HCT116 (cell line): ENCODE data around the gene WEE1. TPM values are rescaled to one million over a fixed set of nuclear protein-coding genes. Genes with fewer than 3 reads are reported as not detected.

ENCODE experiments used
- ATAC-seq: fragments of 200-7000 bp; cut with Tn5 transposase; 2 replicates; pipeline ENCODE4 v1.9.1; 2020; ENCODE audit warnings: mild to moderate bottlenecking, moderate library complexity
- BruUV-seq: library from RNA; stranded (reverse); fragments of 400-500 nt; replicated peaks from 2 replicates; lab custom pipeline; 2021; lab: Mats Ljungman, UMichigan
- CTCF ChIA-PET: fragments of 300-600 bp; sonication (Branson Sonifier 250); formaldehyde crosslinking; loops from one replicate; lab custom pipeline; 2021; ENCODE audit warnings: antibody characterized with exemption; lab: Charles Lee
- POLR2A ChIA-PET: fragments of 300-600, 350-600 bp; sonication (Branson Sonifier 250); formaldehyde crosslinking; loops from one replicate; lab custom pipeline; 2021; ENCODE audit warnings: antibody characterized with exemption; lab: Charles Lee
- RAD21 ChIA-PET, 2 experiments: fragments of 300-600 bp; sonication (Branson Sonifier 250); formaldehyde crosslinking; loops; one replicate each; lab custom pipeline; 2023; ENCODE audit warnings: low total read pairs in 2 of 2; ENCODE audit not compliant: uncharacterized antibody in 2 of 2, unreplicated experiment in 2 of 2, low non-redundant PET in 1 of 2; lab: Charles Lee
- DNase-seq: peaks from one replicate; pipeline ENCODE4 v3.0.0-alpha.2; 2010; ENCODE audit warnings: low read depth, low spot score
- H2AFZ ChIP-seq: fragments of 200-600 bp; shearing (Covaris generic), sonication (generic); 2 replicates; pipeline ENCODE4 v1.6.1; 2017; ENCODE audit warnings: low read depth, mixed run types, mixed read lengths, antibody characterized with exemption, low read length; ENCODE audit not compliant: poor library complexity, severe bottlenecking
- H3K27ac ChIP-seq: 2 replicates; pipeline ENCODE4 v1.5.1; 2012; ENCODE audit warnings: low read depth, low read length
- H3K27me3 ChIP-seq: fragments of 200-600 bp; sonication (generic); 2 replicates; pipeline ENCODE4 v1.6.1; 2016; ENCODE audit warnings: mixed run types, low read length, mixed read lengths; ENCODE audit not compliant: insufficient read depth
- H3K36me3 ChIP-seq, 2 experiments: fragments of 200-500 bp in 1 of 2; fragments of 200-600 bp in 1 of 2; sonication (Bioruptor generic) in 1 of 2; sonication (generic) in 1 of 2; 2 replicates each; pipeline versions ENCODE4 v1.5.1 to v1.6.1; 2014 to 2016; ENCODE audit warnings: low read length in 2 of 2, inconsistent platforms in 1 of 2, mixed read lengths in 1 of 2, mixed run types in 1 of 2; ENCODE audit not compliant: insufficient read depth in 2 of 2, control insufficient read depth in 1 of 2
- H3K4me1 ChIP-seq, 2 experiments: fragments of 200-600 bp in 1 of 2; sonication (generic) in 1 of 2; 2 replicates each; pipeline versions ENCODE4 v1.5.1 to v1.6.1; 2012 to 2017; ENCODE audit warnings: low read length in 2 of 2, inconsistent platforms in 1 of 2, mild to moderate bottlenecking in 1 of 2, mixed read lengths in 1 of 2, mixed run types in 1 of 2, moderate library complexity in 1 of 2; ENCODE audit not compliant: insufficient read depth in 2 of 2, control insufficient read depth in 1 of 2
- H3K4me2 ChIP-seq: fragments of 200-600 bp; sonication (generic); 2 replicates; pipeline ENCODE4 v1.6.1; 2017; ENCODE audit warnings: mixed run types, low read length, mixed read lengths
- H3K4me3 ChIP-seq, 2 experiments: fragments of 200-600 bp in 1 of 2; sonication (generic) in 1 of 2; replicated peaks in 1 of 2; 2 replicates each; pipeline ENCODE4 v1.5.1; 2011 to 2016; ENCODE audit warnings: low read length in 2 of 2, control low read depth in 1 of 2, low read depth in 1 of 2, mild to moderate bottlenecking in 1 of 2, mixed read lengths in 1 of 2, mixed run types in 1 of 2
- H3K79me2 ChIP-seq: fragments of 200-600 bp; sonication (generic); 2 replicates; pipeline ENCODE4 v1.6.1; 2017; ENCODE audit warnings: mild to moderate bottlenecking, mixed run types, low read length, moderate library complexity, mixed read lengths; ENCODE audit not compliant: insufficient read depth
- H3K9ac ChIP-seq: fragments of 200-600 bp; sonication (generic); 2 replicates; pipeline ENCODE4 v1.6.1; 2016; ENCODE audit warnings: low read length, mixed read lengths
- H3K9me2 ChIP-seq: fragments of 200-600 bp; sonication (generic), shearing (Covaris generic); 2 replicates; pipeline ENCODE4 v1.6.1; 2017; ENCODE audit warnings: mixed run types, mild to moderate bottlenecking, moderate library complexity; ENCODE audit not compliant: insufficient read depth
- H3K9me3 ChIP-seq, 2 experiments: fragments of 200-500 bp in 1 of 2; fragments of 200-600 bp in 1 of 2; sonication (Bioruptor generic) in 1 of 2; sonication (generic) in 1 of 2; 2 replicates each; pipeline ENCODE4 v1.6.1; 2014 to 2017; ENCODE audit warnings: low read length in 2 of 2, mixed read lengths in 2 of 2, inconsistent platforms in 1 of 2, low read depth in 1 of 2, mild to moderate bottlenecking in 1 of 2, mixed run types in 1 of 2, moderate library complexity in 1 of 2; ENCODE audit not compliant: control insufficient read depth in 1 of 2, insufficient read depth in 1 of 2
- H4K20me1 ChIP-seq: fragments of 200-600 bp; sonication (generic), shearing (Covaris generic); 2 replicates; pipeline ENCODE4 v1.6.1; 2017; ENCODE audit warnings: mixed run types, mild to moderate bottlenecking, moderate library complexity; ENCODE audit not compliant: insufficient read depth
- CEBPB ChIP-seq: IDR thresholded peaks from 2 replicates; pipeline ENCODE4 v1.6.1; 2012; ENCODE audit warnings: low read depth
- ELF1 ChIP-seq: IDR thresholded peaks from 2 replicates; pipeline ENCODE4 v1.6.1; 2012; ENCODE audit warnings: low read depth, borderline replicate concordance
- EZH2 ChIP-seq: fragments of 200-600 bp; sonication (generic); IDR thresholded peaks from 2 replicates; pipeline ENCODE4 v1.6.1; 2017; ENCODE audit warnings: antibody characterized with exemption, mixed run types
- EZH2phosphoT487 ChIP-seq: fragments of 200-600 bp; IDR thresholded peaks from 2 replicates; pipeline ENCODE4 v1.6.1; 2018; ENCODE audit warnings: antibody characterized with exemption, borderline replicate concordance
- FOSL1 ChIP-seq: IDR thresholded peaks from 2 replicates; pipeline ENCODE4 v1.6.1; 2012; ENCODE audit warnings: low read depth
- JUND ChIP-seq: IDR thresholded peaks from 2 replicates; pipeline ENCODE4 v1.6.1; 2012
- POLR2A ChIP-seq: IDR thresholded peaks from 2 replicates; pipeline ENCODE4 v1.7.0; 2011; ENCODE audit warnings: borderline replicate concordance; ENCODE audit not compliant: insufficient read depth, insufficient read length; ENCODE audit errors: extremely low read depth
- POLR2AphosphoS5 ChIP-seq: IDR thresholded peaks from 2 replicates; pipeline ENCODE4 v1.6.1; 2011; ENCODE audit warnings: mild to moderate bottlenecking, low read depth, low read length, moderate library complexity
- RAD21 ChIP-seq: IDR thresholded peaks from 2 replicates; pipeline ENCODE4 v1.6.1; 2012; ENCODE audit warnings: low read depth, mild to moderate bottlenecking
- SIN3A ChIP-seq: IDR thresholded peaks from 2 replicates; pipeline ENCODE4 v1.6.1; 2012; ENCODE audit warnings: low read depth
- SP1 ChIP-seq: IDR thresholded peaks from 2 replicates; pipeline ENCODE4 v1.6.1; 2012; ENCODE audit warnings: low read depth
- SRF ChIP-seq: IDR thresholded peaks from 2 replicates; pipeline ENCODE4 v1.6.1; 2012; ENCODE audit warnings: low read depth
- TCF7L2 ChIP-seq: IDR thresholded peaks from 2 replicates; pipeline ENCODE4 v1.7.0; 2011; ENCODE audit warnings: borderline replicate concordance, inconsistent platforms; ENCODE audit not compliant: insufficient read depth, insufficient read length; ENCODE audit errors: extremely low read depth
- YY1 ChIP-seq: IDR thresholded peaks from 2 replicates; pipeline ENCODE4 v1.6.1; 2011; ENCODE audit warnings: low read length, low read depth, moderate library complexity, mild to moderate bottlenecking; ENCODE audit not compliant: insufficient replicate concordance; ENCODE audit errors: extremely low read depth
- ZFX ChIP-seq: fragments of 450-650 bp; IDR thresholded peaks from 2 replicates; pipeline ENCODE4 v1.6.1; 2017
- ZNF274 ChIP-seq: fragments of 200-500 bp; sonication (Bioruptor generic); IDR thresholded peaks from 2 replicates; pipeline ENCODE4 v1.6.1; 2014; ENCODE audit warnings: mild to moderate bottlenecking, low read depth, low read length, inconsistent platforms
- intact Hi-C: fragments of 100-400 bp; cut with micrococcal nuclease; formaldehyde crosslinking; loops from 2 replicates; pipeline ENCODE4 v1.10.0; 2022
- total RNA-seq: library from RNA; stranded (reverse); gene quantifications from one replicate; pipeline ENCODE4 v1.2.1, GENCODE V29; 2021; ENCODE audit not compliant: unreplicated experiment
- TF ChIP-seq, protein P1 (sequence below): IDR thresholded peaks from 2 replicates; pipeline ENCODE4 v1.6.1; 2011; ENCODE audit warnings: mild to moderate bottlenecking, low read length, moderate library complexity; ENCODE audit not compliant: insufficient replicate concordance; ENCODE audit errors: extremely low read depth
- TF ChIP-seq, protein P2 (sequence below): IDR thresholded peaks from 2 replicates; pipeline ENCODE4 v1.6.1; 2012; ENCODE audit warnings: low read depth
- TF ChIP-seq, protein P3 (sequence below): IDR thresholded peaks from 2 replicates; pipeline ENCODE4 v1.6.1; 2012

WEE1 gene
- total RNA-seq, 1 experiment from 2014 or later = 50.8 TPM

DNA sequence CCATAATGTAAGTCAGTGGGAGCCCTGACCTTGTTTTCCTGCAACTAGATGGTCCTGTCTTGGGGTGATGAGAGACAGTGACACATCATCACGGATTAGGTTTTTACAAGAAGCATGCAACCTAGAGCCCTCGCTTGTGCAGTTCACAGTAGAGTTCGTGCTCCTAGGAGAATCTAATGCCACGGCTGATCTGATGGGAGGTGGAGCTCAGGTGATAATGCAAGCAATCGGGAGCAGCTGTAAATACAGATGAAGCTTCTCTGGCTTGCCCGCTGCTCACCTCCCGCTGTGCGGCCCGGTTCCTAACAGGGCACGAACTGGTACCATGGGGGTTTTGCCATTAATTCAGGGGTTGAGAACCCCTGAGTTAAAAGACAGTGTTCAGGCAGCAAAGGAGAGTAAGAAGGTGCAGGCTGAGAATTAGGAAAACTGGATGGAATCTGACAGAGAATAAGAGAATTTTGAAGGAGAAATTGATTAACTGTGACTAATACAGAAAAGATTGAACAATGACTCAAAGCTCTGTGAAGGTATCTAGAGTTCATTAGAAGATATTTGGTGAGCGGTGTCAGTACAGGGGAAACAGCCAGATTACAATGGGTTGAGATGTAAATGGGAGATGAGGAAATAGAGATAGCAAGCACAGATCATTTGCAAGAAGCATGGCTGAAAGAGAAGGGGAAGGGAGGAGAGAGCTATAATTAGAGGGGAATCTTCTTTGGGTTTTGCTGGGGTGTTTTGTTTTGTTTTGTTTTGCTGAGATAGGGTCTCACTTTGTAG is 21.0 kb downstream of the WEE1 start:
- intact Hi-C loops = no loop called here
- ChIA-PET CTCF (no interaction called here), RAD21 (no interaction called here)
- H2AFZ ChIP-seq = no peak overlapping the region
- no peaks in the 10 kb centered on the region for H3K9me2 ChIP-seq
- H3K9ac ChIP-seq = no peak overlapping the region
- H3K4me3 ChIP-seq = no peak overlapping the region
- no peaks in the 10 kb centered on the region for H4K20me1 ChIP-seq
- no peak overlapping the region for H3K27ac ChIP-seq
- H3K27me3 ChIP-seq = no peaks in the 10 kb centered on the region
- no peak for DNase-seq
- TF ChIP-seq EZH2phosphoT487 (no peak), SRF (no peak), EZH2 (no peak), SP1 (no peak), FOSL1 (no peak), JUND (no peak), ELF1 (no peak), POLR2AphosphoS5 (no peak), SIN3A (no peak), CEBPB (no peak), RAD21 (no peak), YY1 (no peak), TCF7L2 (no peak), ZFX (no peak), ZNF274 (no peak), POLR2A (no peak)
- TF ChIP-seq, protein P1, sequence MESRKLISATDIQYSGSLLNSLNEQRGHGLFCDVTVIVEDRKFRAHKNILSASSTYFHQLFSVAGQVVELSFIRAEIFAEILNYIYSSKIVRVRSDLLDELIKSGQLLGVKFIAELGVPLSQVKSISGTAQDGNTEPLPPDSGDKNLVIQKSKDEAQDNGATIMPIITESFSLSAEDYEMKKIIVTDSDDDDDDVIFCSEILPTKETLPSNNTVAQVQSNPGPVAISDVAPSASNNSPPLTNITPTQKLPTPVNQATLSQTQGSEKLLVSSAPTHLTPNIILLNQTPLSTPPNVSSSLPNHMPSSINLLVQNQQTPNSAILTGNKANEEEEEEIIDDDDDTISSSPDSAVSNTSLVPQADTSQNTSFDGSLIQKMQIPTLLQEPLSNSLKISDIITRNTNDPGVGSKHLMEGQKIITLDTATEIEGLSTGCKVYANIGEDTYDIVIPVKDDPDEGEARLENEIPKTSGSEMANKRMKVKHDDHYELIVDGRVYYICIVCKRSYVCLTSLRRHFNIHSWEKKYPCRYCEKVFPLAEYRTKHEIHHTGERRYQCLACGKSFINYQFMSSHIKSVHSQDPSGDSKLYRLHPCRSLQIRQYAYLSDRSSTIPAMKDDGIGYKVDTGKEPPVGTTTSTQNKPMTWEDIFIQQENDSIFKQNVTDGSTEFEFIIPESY = no peak
- TF ChIP-seq, protein P2, sequence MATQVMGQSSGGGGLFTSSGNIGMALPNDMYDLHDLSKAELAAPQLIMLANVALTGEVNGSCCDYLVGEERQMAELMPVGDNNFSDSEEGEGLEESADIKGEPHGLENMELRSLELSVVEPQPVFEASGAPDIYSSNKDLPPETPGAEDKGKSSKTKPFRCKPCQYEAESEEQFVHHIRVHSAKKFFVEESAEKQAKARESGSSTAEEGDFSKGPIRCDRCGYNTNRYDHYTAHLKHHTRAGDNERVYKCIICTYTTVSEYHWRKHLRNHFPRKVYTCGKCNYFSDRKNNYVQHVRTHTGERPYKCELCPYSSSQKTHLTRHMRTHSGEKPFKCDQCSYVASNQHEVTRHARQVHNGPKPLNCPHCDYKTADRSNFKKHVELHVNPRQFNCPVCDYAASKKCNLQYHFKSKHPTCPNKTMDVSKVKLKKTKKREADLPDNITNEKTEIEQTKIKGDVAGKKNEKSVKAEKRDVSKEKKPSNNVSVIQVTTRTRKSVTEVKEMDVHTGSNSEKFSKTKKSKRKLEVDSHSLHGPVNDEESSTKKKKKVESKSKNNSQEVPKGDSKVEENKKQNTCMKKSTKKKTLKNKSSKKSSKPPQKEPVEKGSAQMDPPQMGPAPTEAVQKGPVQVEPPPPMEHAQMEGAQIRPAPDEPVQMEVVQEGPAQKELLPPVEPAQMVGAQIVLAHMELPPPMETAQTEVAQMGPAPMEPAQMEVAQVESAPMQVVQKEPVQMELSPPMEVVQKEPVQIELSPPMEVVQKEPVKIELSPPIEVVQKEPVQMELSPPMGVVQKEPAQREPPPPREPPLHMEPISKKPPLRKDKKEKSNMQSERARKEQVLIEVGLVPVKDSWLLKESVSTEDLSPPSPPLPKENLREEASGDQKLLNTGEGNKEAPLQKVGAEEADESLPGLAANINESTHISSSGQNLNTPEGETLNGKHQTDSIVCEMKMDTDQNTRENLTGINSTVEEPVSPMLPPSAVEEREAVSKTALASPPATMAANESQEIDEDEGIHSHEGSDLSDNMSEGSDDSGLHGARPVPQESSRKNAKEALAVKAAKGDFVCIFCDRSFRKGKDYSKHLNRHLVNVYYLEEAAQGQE = no peak
- TF ChIP-seq, protein P3, sequence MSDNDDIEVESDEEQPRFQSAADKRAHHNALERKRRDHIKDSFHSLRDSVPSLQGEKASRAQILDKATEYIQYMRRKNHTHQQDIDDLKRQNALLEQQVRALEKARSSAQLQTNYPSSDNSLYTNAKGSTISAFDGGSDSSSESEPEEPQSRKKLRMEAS = no peak
- TF ChIP-seq, all 23 proteins: peak for 0
- Histone ChIP-seq H3K4me1 (peaks cover 0 to 14% of the 10 kb centered on the region in 2 experiments; a peak in 2 of 4 replicates), H3K36me3 (peaks cover 1 to 2% of the 10 kb centered on the region in 2 experiments; a peak in 2 of 4 replicates), H3K9me3 (no peaks in the 10 kb centered on the region), H3K79me2 (no peaks in the 10 kb centered on the region), H3K4me2 (peak overlapping the region; percentile 27)
- POLR2A ChIA-PET = no interaction called here
- ATAC-seq = no peak
- BruUV-seq = no TSS peak
